Thoracic aorta (tissue), 2 donors: ENCODE results near the gene ZNF827. TPM values are rescaled to one million over a fixed set of nuclear protein-coding genes. Genes with fewer than 3 reads are reported as not detected.

ENCODE experiments used
- ATAC-seq: fragments of 150-250 bp; one replicate; pipeline ENCODE4 v1.8.0; 2017; ENCODE audit warnings: low read depth; ENCODE audit not compliant: insufficient number of reproducible peaks, low FRiP score
- DNase-seq: peaks from one replicate; pipeline ENCODE4 v3.0.0-alpha.2; 2020; ENCODE audit warnings: low spot score
- H3K27ac ChIP-seq, 2 donors: fragments of 200-600 bp; sonication (generic); 1 replicate in 1 of 2; 2 replicates in 1 of 2; pipeline ENCODE4 v1.5.1; 2016; ENCODE audit warnings: mild to moderate bottlenecking in 2 of 2, moderate library complexity in 2 of 2
- H3K27me3 ChIP-seq: fragments of 200-600 bp; sonication (generic); replicated peaks from 2 replicates; pipeline ENCODE4 v1.6.0; 2016; ENCODE audit warnings: mild to moderate bottlenecking; ENCODE audit not compliant: insufficient read depth
- H3K36me3 ChIP-seq: fragments of 200-600 bp; sonication (generic); one replicate; pipeline ENCODE4 v1.5.1; 2016
- H3K4me1 ChIP-seq, 2 donors: fragments of 200-600 bp; sonication (generic); 1 replicate in 1 of 2; 2 replicates in 1 of 2; pipeline versions ENCODE4 v1.5.1 to v1.6.0; 2016; ENCODE audit warnings: low read depth in 2 of 2, mild to moderate bottlenecking in 1 of 2; ENCODE audit not compliant: control insufficient read depth in 1 of 2
- H3K4me3 ChIP-seq: fragments of 200-600 bp; sonication (generic); 2 replicates; pipeline ENCODE4 v1.5.1; 2016; ENCODE audit warnings: mild to moderate bottlenecking
- H3K9me3 ChIP-seq: fragments of 200-600 bp; sonication (generic); 2 replicates; pipeline ENCODE4 v1.5.1; 2016
- total RNA-seq, 2 donors: library from RNA; depleted of rRNA; stranded (reverse); fragments of >200 nt; gene quantifications; one replicate each; pipeline versions ENCODE4 v1.1.0 to v1.2.3, GENCODE V29; 2016
- TF ChIP-seq, protein P1 (sequence below): fragments of 200-600 bp; sonication (generic); IDR thresholded peaks from one replicate; pipeline ENCODE4 v1.5.1; 2019; ENCODE audit warnings: antibody characterized with exemption

Gene ZNF827
- total RNA-seq, 2 donors from 2014 or later = 20.2 to 41.4 TPM

DNA sequence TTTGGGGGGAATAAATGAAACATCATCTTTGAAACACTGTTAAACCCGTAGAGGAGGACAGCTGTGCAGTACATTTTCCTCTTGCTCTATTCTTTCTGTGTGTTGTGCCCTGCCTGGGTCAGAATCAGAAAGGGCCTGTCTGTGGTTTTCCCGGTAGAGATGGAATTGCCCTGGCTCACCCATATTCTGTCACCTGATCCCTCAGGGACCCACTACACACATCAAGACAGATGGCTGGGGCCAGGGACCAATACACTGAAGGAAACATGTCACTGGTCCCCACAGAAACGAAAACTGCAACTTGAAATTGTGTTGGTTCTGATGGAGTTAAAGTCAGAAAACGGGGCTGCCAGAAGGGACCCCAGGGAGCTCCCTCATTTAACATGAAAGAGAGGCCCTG is 114.9 kb downstream of the ZNF827 start:
- DNase-seq (no peak), ATAC-seq (no peak)
- no peaks in the 10 kb centered on the region for H3K27me3 ChIP-seq
- no peak overlapping the region for H3K27ac ChIP-seq
- TF ChIP-seq, protein P1, sequence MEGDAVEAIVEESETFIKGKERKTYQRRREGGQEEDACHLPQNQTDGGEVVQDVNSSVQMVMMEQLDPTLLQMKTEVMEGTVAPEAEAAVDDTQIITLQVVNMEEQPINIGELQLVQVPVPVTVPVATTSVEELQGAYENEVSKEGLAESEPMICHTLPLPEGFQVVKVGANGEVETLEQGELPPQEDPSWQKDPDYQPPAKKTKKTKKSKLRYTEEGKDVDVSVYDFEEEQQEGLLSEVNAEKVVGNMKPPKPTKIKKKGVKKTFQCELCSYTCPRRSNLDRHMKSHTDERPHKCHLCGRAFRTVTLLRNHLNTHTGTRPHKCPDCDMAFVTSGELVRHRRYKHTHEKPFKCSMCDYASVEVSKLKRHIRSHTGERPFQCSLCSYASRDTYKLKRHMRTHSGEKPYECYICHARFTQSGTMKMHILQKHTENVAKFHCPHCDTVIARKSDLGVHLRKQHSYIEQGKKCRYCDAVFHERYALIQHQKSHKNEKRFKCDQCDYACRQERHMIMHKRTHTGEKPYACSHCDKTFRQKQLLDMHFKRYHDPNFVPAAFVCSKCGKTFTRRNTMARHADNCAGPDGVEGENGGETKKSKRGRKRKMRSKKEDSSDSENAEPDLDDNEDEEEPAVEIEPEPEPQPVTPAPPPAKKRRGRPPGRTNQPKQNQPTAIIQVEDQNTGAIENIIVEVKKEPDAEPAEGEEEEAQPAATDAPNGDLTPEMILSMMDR = no peak
- H3K4me3 ChIP-seq = no peak overlapping the region
- H3K9me3 ChIP-seq = no peaks in the 10 kb centered on the region
- peaks cover 15 to 25% of the 10 kb centered on the region in 2 donors for H3K4me1 ChIP-seq
- no peaks in the 10 kb centered on the region for H3K36me3 ChIP-seq

DNA sequence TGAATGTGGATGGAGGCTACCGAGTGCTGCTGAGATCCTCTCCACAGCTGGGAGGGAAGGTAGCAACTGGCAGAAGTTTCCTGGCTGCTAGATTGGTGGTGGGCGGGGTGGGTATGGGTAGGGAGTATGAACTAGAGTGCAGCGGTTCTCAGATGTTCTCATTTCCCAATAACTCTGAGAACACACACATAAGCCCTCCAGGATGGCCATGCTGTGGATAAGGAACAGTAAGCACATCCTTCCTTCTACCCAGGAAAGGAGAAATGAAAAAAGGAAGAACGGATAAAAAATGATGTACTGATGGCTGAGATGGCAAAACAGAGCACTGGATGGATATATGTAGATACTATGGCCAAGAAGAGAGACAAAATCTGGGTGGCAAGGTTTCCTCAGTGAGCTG is 116.0 kb downstream of the ZNF827 start:
- Histone ChIP-seq H3K9me3 (no peaks in the 10 kb centered on the region), H3K36me3 (no peaks in the 10 kb centered on the region), H3K4me3 (no peak overlapping the region), H3K4me1 (peaks cover 15 to 25% of the 10 kb centered on the region in 2 donors), H3K27ac (no peak overlapping the region), H3K27me3 (no peaks in the 10 kb centered on the region)
- ATAC-seq (no peak), DNase-seq (no peak)
- TF ChIP-seq, protein P1 = no peak

DNA sequence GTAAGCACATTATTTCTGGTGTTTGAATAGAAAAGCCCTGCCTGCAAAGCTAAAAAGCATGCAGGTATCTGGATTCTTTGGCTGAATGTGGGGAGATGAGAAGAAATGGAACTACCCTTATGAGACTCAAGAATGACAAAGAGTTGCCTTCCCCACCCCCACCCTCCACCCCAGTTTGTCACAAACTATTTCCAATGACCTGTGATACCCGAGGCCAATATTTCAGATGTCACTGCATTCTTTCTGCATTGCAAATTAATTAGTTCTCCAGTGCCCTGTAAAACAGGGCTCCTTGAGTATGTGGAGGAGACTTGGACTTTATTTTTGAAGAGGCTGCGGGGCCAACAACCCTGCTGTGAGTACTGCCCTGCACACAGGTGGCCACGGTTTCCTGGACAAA is 116.4 kb downstream of the ZNF827 start:
- H3K9me3 ChIP-seq = no peaks in the 10 kb centered on the region
- TF ChIP-seq, protein P1 = no peak
- H3K36me3 ChIP-seq = no peaks in the 10 kb centered on the region
- DNase-seq (no peak), ATAC-seq (no peak)
- no peak overlapping the region for H3K4me3 ChIP-seq
- H3K27ac ChIP-seq = no peak overlapping the region
- H3K27me3 ChIP-seq = no peaks in the 10 kb centered on the region
- H3K4me1 ChIP-seq = peaks cover 15 to 25% of the 10 kb centered on the region in 2 donors

DNA sequence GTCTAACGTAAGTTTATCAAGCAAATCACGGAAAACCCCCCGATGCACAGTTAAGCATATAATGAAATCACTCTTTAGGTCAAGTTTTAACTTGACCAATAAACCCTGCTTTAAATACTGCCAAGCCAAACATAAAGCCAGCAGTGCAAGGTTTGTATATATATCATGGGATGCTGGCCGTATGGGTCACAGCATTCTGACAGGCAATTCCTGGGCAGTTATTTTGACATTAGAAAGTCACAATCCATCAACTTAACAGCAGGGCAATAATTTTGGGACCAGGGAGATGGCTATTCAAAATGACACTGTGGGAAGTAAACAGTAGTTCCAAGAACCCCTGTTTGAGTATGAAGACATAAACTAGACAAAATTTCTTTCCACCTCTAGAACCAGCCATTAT is 116.9 kb downstream of the ZNF827 start:
- H3K9me3 ChIP-seq = no peaks in the 10 kb centered on the region
- TF ChIP-seq, protein P1 = no peak
- DNase-seq (no peak), ATAC-seq (no peak)
- no peaks in the 10 kb centered on the region for H3K27me3 ChIP-seq
- no peak overlapping the region for H3K4me3 ChIP-seq
- no peaks in the 10 kb centered on the region for H3K36me3 ChIP-seq
- peaks cover 15 to 25% of the 10 kb centered on the region in 2 donors for H3K4me1 ChIP-seq
- H3K27ac ChIP-seq = no peak overlapping the region

DNA sequence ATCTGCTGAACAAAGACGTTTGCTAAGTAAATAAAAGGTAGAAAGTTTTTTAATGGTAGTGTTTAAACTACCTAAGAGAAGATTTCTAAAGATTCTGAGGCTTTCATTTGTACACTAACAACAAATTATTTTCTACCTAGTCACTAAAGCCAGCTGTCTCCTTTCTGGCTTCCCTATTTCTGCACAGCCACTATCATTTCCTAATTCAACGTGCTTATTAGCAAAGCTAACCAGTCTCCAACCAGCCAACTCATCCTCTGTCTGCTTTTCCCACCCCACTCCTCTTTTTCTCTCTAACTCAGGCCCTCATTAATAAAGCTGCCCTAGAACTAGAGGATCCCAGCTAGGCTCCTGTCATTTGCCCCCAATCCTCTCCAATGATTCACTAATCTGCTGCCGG is 118.2 kb downstream of the ZNF827 start:
- no peaks in the 10 kb centered on the region for H3K27me3 ChIP-seq
- H3K4me1 ChIP-seq = peaks cover 15 to 25% of the 10 kb centered on the region in 2 donors
- no peaks in the 10 kb centered on the region for H3K9me3 ChIP-seq
- DNase-seq (no peak), ATAC-seq (no peak)
- TF ChIP-seq, protein P1 = no peak
- no peak overlapping the region for H3K4me3 ChIP-seq
- no peaks in the 10 kb centered on the region for H3K36me3 ChIP-seq
- no peak overlapping the region for H3K27ac ChIP-seq
